Astrocyte (in vitro differentiated cells and primary cell): ENCODE measurements around the gene USP6NL.

Source experiments
- EZH2 ChIP-seq: IDR thresholded peaks from 2 replicates; pipeline ENCODE4 v1.6.1; 2012; ENCODE audit warnings: mild to moderate bottlenecking, low read length, inconsistent platforms; ENCODE audit not compliant: insufficient read depth
- TF ChIP-seq, protein P1 (sequence below): IDR thresholded peaks from 2 replicates; pipeline ENCODE4 v1.5.1; 2011; ENCODE audit warnings: low read depth, mild to moderate bottlenecking, inconsistent platforms, low read length, moderate library complexity; ENCODE audit not compliant: insufficient read depth

DNA sequence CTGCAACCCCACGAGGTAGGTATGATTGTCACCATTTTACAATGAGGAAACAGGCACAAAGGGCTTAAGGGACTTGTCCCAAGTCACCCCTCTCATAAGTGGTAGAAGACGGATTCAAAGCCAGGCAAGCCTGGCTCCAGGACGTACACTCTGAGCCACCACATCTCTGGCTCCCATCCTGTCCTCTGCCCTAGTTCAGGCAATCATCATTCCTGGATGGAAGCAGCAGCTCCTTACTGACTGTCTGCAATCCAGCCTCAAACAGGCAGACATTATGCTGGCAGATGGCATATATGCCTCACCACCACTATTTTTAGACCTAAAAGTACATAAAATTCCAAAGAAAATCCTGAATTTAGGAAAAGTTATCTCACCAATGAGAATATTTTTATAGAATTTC is 100.7 kb downstream of the USP6NL start:
- TF ChIP-seq EZH2, result no peak
- TF ChIP-seq, protein P1, sequence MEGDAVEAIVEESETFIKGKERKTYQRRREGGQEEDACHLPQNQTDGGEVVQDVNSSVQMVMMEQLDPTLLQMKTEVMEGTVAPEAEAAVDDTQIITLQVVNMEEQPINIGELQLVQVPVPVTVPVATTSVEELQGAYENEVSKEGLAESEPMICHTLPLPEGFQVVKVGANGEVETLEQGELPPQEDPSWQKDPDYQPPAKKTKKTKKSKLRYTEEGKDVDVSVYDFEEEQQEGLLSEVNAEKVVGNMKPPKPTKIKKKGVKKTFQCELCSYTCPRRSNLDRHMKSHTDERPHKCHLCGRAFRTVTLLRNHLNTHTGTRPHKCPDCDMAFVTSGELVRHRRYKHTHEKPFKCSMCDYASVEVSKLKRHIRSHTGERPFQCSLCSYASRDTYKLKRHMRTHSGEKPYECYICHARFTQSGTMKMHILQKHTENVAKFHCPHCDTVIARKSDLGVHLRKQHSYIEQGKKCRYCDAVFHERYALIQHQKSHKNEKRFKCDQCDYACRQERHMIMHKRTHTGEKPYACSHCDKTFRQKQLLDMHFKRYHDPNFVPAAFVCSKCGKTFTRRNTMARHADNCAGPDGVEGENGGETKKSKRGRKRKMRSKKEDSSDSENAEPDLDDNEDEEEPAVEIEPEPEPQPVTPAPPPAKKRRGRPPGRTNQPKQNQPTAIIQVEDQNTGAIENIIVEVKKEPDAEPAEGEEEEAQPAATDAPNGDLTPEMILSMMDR, result no peak
